ENCODE data around the gene ING4. TPM values are rescaled to one million over a fixed set of nuclear protein-coding genes. Genes with fewer than 3 reads are reported as not detected.

ING4 gene
- total and polyA plus RNA-seq, 2 of the 13 experiments (the other 11 are each of a cell fraction or from before 2014, with no cell fraction given) = 14.4 to 32.4 TPM

DNA sequence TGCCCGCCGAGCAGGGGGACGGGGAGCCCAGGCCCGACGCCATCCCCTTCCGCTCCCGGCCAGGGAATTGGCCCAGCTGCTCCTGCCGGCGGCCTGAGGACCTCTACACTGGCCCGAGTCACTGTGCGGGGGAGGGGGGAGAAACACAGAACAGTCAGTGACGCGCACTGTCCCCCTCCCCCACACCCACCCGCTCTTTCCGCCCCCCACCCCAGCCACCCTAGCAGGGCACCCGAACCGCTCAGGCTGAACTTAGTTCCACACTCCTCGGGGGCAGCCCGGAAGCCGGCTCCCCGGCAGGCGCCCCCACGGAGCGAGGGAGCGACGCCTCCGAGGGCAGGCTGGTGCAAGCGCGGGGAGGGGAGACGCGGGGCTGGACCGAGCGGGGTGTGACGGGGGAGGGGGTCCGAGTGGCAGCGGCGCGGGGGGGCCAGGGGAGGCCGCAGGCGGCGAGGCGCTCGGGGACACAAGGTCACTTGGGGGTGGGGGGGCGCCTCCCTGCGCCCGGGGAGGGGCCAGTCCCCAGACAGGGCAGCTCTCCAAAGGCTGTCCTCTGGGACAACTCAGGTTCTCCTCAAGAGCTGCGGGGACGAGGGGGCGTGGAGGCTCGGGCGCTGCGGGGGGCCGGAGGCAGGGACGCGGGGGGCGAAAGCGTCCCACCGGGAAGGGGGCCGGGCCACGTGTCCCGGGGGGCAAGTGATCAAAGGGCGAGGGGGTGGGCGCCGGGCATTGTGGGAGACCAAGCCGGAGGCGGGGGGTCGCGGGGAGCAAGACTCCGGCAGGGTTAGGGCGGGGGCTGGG is 56.4 kb downstream of the ING4 start (continued):
- 0 out of 2 replicates have a peak, but pooled peaks have one; percentile 19 for TF ChIP-seq ZNF556 (CRISPR knock-in tag; IDR thresholded peaks at IDR 0.05; ENCODE audit: borderline replicate concordance)

DNA sequence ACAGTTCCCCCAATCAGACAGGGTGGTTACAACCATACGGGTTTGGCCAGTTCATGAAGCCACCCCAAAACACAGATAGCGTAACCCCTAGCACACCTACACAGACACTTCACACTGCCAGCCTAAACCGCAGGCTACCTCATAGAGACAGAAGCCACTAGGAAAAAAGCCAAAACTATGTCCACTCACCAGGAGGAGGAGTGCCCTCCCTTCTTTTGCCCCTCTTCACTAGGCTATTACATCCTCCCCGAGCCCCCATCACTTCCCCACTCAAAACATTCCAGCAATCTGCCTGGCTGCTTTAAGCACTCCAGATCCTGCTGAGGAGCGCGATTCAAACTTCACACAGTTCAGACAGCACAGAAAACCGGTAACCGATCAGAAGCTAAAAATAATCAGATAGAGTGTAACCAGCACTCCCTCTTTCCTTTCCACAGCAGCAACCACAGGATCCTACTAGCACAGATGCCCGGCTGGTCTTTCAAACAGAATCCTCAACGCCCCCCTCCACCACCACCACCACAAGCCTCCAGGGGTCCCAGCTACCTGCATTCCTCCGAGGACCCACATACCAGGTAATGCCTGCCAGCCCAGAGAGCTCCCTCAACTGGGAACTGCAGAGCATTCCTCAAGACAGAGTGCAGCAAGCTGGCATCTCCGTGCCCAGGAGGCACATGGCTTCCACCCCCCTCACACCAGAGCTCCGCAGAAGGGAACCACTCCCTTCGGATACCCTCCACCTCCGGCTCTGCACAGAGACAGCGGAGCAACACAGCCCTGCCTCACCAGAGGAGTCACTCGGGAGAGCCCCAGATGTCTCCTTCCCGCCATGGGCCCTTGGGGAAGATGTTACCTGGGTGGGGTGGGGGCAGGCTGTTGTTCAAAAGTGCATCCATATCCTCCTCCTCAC is 57.2 kb downstream of the ING4 start:
- Histone ChIP-seq H3K9ac (ENCODE audit: insufficient read depth, low read depth, low read length) (peak overlapping the region; percentile 87), H3K36me3 (replicated peaks in 1 of 2; ENCODE audit: control insufficient read depth in 1 of 2, insufficient read depth in 2 of 2, low read length in 2 of 2) (peaks cover 21 to 37% of the 10 kb centered on the region in 2 experiments), H3K79me2 (ENCODE audit: insufficient read depth, low read length) (peaks cover 36% of the 10 kb centered on the region), H3K27me3 (ENCODE audit: control insufficient read depth in 1 of 2, insufficient read depth in 2 of 2, low read length in 2 of 2) (no peaks in the 10 kb centered on the region; a peak in 1 of 5 replicates), H3K4me3 (replicated peaks in 1 of 3; ENCODE audit: insufficient read depth in 1 of 3, low read depth in 2 of 3, low read length in 3 of 3) (peak overlapping the region; percentile 71 to 91 (median 74)), H2AFZ (ENCODE audit: low read length) (no peak overlapping the region), H3K27ac (ENCODE audit: extremely low read length, insufficient read depth, low read length) (peak overlapping the region; percentile 85), H3K4me2 (ENCODE audit: low read depth, low read length) (peak overlapping the region; percentile 99), H3K9me3 (ENCODE audit: low read length) (no peaks in the 10 kb centered on the region), H3K4me1 (ENCODE audit: insufficient read depth, low read length) (peaks cover 50% of the 10 kb centered on the region), H4K20me1 (ENCODE audit: insufficient read depth, low read length) (peaks cover 17% of the 10 kb centered on the region)
- in situ Hi-C loops (cut with HindIII; ENCODE audit: extremely low pct_ligation_motif_present, low pct_unique_long_range_greater_than_20kb) (no loop called here), intact Hi-C loops (cut with micrococcal nuclease; ENCODE audit: unreplicated experiment) (loop anchor here (2.0 kb wide), 1 partner anchor 37 kb away; the partner anchor contains the start of gene NOP2)
- ChIA-PET CTCF (ENCODE audit: low intra/inter-chr PET ratio, low total read pairs) (no interaction called here), POLR2A (interaction anchor here (0.7 to 2.2 kb wide), 8 partner anchors 10 to 147 kb away, joined by 3 to 7 read pairs (median 5); partner anchors contain the start of genes COPS7A, GAPDH, MLF2 and NOP2)
- 26% methylated on average over 12 of the region's 18 CpGs for WGBS (ENCODE audit: low lambda C conversion rate)
- no peak for DNase-seq (ENCODE audit: low spot score)
- no peak for FAIRE-seq
- peak; percentile 8 for ATAC-seq
- TSS peak; percentile 51 for BruUV-seq (replicated peaks)
- no peak for TF ChIP-seq KDM1A (CRISPR knock-in tag; IDR thresholded peaks at IDR 0.05)
- no peak for TF ChIP-seq ZSCAN22 (CRISPR knock-in tag; IDR thresholded peaks at IDR 0.05)
- TF ChIP-seq PLRG1 (conservative IDR thresholded peaks at IDR 0.05) = no peak
- no peak for TF ChIP-seq ZSCAN9 (CRISPR knock-in tag; IDR thresholded peaks at IDR 0.05; ENCODE audit: borderline replicate concordance)
- no peak for TF ChIP-seq KAT2B (IDR thresholded peaks at IDR 0.05; ENCODE audit: borderline replicate concordance, low read depth, low read length)
- TF ChIP-seq ZNF160 (CRISPR knock-in tag; IDR thresholded peaks at IDR 0.05) = 0 out of 2 replicates have a peak, but pooled peaks have one; percentile 28
- TF ChIP-seq SETDB1 (CRISPR knock-in tag; IDR thresholded peaks at IDR 0.05; ENCODE audit: borderline replicate concordance) = no peak
- TF ChIP-seq ZNF749 (CRISPR knock-in tag; IDR thresholded peaks at IDR 0.05; ENCODE audit: borderline replicate concordance) = no peak
- TF ChIP-seq ZNF296 (CRISPR knock-in tag; conservative IDR thresholded peaks at IDR 0.05) = no peak
- TF ChIP-seq ZNF614 (CRISPR knock-in tag; IDR thresholded peaks at IDR 0.05; ENCODE audit: borderline replicate concordance) = no peak
- no peak for TF ChIP-seq ZNF552 (CRISPR knock-in tag; IDR thresholded peaks at IDR 0.05; ENCODE audit: borderline replicate concordance)
- no peak for TF ChIP-seq U2AF1 (optimal IDR thresholded peaks at IDR 0.05; ENCODE audit: low read depth, low read length)
- no peak for TF ChIP-seq ZBTB3 (CRISPR knock-in tag; IDR thresholded peaks at IDR 0.05; ENCODE audit: borderline replicate concordance, low read depth)
- TF ChIP-seq TBX2 (CRISPR knock-in tag; IDR thresholded peaks at IDR 0.05; ENCODE audit: borderline replicate concordance) = 0 out of 2 replicates have a peak, but pooled peaks have one; percentile 18
- TF ChIP-seq ZFP41 (CRISPR knock-in tag; IDR thresholded peaks at IDR 0.05; ENCODE audit: borderline replicate concordance) = no peak
- no peak for TF ChIP-seq GFI1 (CRISPR knock-in tag; IDR thresholded peaks at IDR 0.05; ENCODE audit: borderline replicate concordance)
- TF ChIP-seq KMT2B (CRISPR knock-in tag; IDR thresholded peaks at IDR 0.05) = no peak
- TF ChIP-seq ZNF816 (CRISPR knock-in tag; IDR thresholded peaks at IDR 0.05; ENCODE audit: borderline replicate concordance) = 0 out of 2 replicates have a peak, but pooled peaks have one; percentile 56
- no peak for TF ChIP-seq SIN3B (IDR thresholded peaks at IDR 0.05; ENCODE audit: low read length)
- TF ChIP-seq, protein P1, sequence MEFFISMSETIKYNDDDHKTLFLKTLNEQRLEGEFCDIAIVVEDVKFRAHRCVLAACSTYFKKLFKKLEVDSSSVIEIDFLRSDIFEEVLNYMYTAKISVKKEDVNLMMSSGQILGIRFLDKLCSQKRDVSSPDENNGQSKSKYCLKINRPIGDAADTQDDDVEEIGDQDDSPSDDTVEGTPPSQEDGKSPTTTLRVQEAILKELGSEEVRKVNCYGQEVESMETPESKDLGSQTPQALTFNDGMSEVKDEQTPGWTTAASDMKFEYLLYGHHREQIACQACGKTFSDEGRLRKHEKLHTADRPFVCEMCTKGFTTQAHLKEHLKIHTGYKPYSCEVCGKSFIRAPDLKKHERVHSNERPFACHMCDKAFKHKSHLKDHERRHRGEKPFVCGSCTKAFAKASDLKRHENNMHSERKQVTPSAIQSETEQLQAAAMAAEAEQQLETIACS (CRISPR knock-in tag; IDR thresholded peaks at IDR 0.05) = no peak
